HEK293T (cell line): ENCODE measurements around the gene CD151.

Source experiments
- CTCF ChIA-PET: fragments of 350-600 bp; formaldehyde crosslinking; extraction: SDS; loops from one replicate; lab custom pipeline; 2021; ENCODE audit warnings: antibody characterized with exemption, inconsistent platforms; lab: Yijun Ruan, JAX
- POLR2A ChIA-PET: fragments of 350-600 bp; formaldehyde crosslinking; extraction: SDS; loops from one replicate; lab custom pipeline; 2020; ENCODE audit warnings: antibody characterized with exemption, inconsistent platforms; lab: Yijun Ruan, JAX
- DNase-seq: peaks from one replicate; pipeline ENCODE4 v3.0.0; 2012; ENCODE audit warnings: mixed read lengths; ENCODE audit errors: extremely low spot score
- ARNT ChIP-seq: fragments of 450-650 bp; IDR thresholded peaks from 2 replicates; pipeline ENCODE4 v1.6.1; 2017; ENCODE audit warnings: mild to moderate bottlenecking
- BHLHE40 ChIP-seq: fragments of 450-650 bp; IDR thresholded peaks from 2 replicates; pipeline ENCODE4 v1.6.1; 2016; ENCODE audit warnings: mild to moderate bottlenecking, moderate library complexity, borderline replicate concordance
- CTBP1 ChIP-seq: fragments of 450-650 bp; IDR thresholded peaks from 2 replicates; pipeline ENCODE4 v1.6.1; 2016; ENCODE audit warnings: borderline replicate concordance
- ELF4 ChIP-seq: fragments of 450-650 bp; IDR thresholded peaks from 2 replicates; pipeline ENCODE4 v1.6.1; 2017; ENCODE audit warnings: antibody characterized with exemption
- FOXA1 ChIP-seq: fragments of 450-650 bp; IDR thresholded peaks from 2 replicates; pipeline ENCODE4 v1.6.1; 2016; ENCODE audit warnings: mild to moderate bottlenecking
- FOXK2 ChIP-seq: fragments of 450-650 bp; IDR thresholded peaks from 2 replicates; pipeline ENCODE4 v1.6.1; 2016; ENCODE audit warnings: mild to moderate bottlenecking
- FOXM1 ChIP-seq: fragments of 450-650 bp; IDR thresholded peaks from 2 replicates; pipeline ENCODE4 v1.6.1; 2017; ENCODE audit warnings: mild to moderate bottlenecking, borderline replicate concordance
- HDGF ChIP-seq: fragments of 450-650 bp; IDR thresholded peaks from 2 replicates; pipeline ENCODE4 v1.6.1; 2017; ENCODE audit warnings: antibody characterized with exemption, borderline replicate concordance
- L3MBTL2 ChIP-seq: fragments of 450-650 bp; conservative IDR thresholded peaks from 2 replicates; pipeline ENCODE4 v1.6.1; 2016; ENCODE audit warnings: mild to moderate bottlenecking
- LEF1 ChIP-seq: fragments of 450-650 bp; IDR thresholded peaks from 2 replicates; pipeline ENCODE4 v1.6.1; 2017; ENCODE audit warnings: mild to moderate bottlenecking, borderline replicate concordance
- NFRKB ChIP-seq: fragments of 450-650 bp; IDR thresholded peaks from 2 replicates; pipeline ENCODE4 v1.6.1; 2016; ENCODE audit warnings: mild to moderate bottlenecking, moderate library complexity
- SP1 ChIP-seq: fragments of 450-650 bp; IDR thresholded peaks from 2 replicates; pipeline ENCODE4 v1.6.1; 2017
- SUZ12 ChIP-seq: fragments of 450-650 bp; IDR thresholded peaks from 2 replicates; pipeline ENCODE4 v1.6.1; 2016; ENCODE audit warnings: mild to moderate bottlenecking
- TARDBP ChIP-seq: fragments of 450-650 bp; IDR thresholded peaks from 2 replicates; pipeline ENCODE4 v1.6.1; 2016
- ZNF384 ChIP-seq: fragments of 450-650 bp; IDR thresholded peaks from 2 replicates; pipeline ENCODE4 v1.6.1; 2016
- TF ChIP-seq, protein P1 (sequence below): fragments of 450-650 bp; IDR thresholded peaks from 2 replicates; pipeline ENCODE4 v1.6.1; 2016

The CD151 gene

DNA sequence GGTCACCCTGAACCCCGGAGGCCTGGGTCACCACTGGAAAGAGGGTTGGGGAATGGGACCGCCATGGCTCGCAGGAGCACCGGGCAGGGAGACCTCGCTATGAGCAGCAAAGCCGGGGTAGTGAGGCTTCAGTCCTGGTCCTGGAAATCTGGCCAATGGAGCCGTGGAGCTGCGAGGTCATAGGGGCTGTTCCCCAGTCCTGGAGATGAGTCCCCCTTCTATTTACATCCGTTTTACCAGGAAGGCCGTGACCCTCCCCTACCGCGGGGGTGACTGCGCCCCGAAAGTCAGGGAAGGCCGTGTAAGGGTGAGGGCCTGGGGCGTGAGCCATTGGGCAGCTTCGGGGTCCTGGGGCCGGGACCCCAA lies 28.2 kb upstream of the CD151 start:
- no peak for DNase-seq
- CTCF ChIA-PET = interaction anchor here (1.2 kb wide), 1 partner anchor 39 kb away, joined by 3 read pairs; no protein-coding TSS in a partner anchor

DNA sequence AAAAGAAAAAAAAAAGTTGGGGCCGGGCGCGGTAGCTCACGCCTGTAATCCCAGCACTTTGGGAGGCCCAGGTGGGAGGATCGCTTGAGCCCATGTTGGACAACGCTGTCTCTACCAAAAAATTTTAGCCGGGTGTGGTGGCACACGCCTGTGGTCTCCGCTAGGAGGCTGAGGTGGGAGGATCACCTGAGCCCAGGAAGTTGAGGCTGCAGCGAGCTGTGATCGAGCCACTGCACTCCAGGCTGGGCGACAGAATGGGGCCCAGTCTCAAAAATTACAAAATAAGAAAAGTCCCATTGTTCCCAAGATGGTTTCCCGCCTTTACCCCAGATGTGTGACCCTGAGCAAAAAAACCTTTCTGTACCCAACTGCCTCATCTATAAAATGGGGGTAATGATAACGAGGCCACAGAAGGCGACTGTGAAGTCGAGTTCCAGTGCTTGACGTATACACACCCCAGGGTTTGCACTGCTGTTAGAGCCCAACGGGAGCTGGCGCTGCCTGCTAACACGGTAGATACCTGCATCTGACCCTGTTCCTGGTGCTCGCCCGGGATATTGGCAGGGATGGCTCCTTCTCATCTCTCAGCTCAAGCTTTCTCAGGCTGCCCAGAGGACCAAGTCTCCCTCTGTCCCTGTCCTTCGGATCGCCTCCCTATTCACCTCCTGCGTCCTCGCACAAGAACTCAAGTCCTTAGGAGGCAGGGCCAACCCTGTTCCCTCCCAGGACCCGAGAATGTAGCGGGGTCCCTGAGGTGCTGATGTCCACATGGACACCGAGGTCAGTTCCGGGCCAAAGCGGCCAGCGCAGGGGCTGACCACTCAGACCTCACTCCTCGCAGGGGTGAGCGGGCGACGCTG lies 24.1 kb upstream of the CD151 start:
- POLR2A ChIA-PET = interaction anchor here (0.5 to 2.2 kb wide), 11 partner anchors 10 to 89 kb away, joined by 3 to 39 read pairs (median 4); partner anchors contain the start of genes CD151, PNPLA2, POLR2L and TSPAN4
- TF ChIP-seq LEF1 = no peak
- DNase-seq = no peak
- CTCF ChIA-PET = no interaction called here

More for the DNA sequence above, 28.2 kb upstream of the CD151 start:
- no peak for TF ChIP-seq NFRKB
- no peak for TF ChIP-seq TARDBP
- TF ChIP-seq LEF1 = no peak
- no peak for TF ChIP-seq SP1
- POLR2A ChIA-PET = interaction anchor here (1.5 to 2.7 kb wide), 3 partner anchors 8 to 28 kb away, joined by 4 to 14 read pairs (median 8); no protein-coding TSS in a partner anchor

DNA sequence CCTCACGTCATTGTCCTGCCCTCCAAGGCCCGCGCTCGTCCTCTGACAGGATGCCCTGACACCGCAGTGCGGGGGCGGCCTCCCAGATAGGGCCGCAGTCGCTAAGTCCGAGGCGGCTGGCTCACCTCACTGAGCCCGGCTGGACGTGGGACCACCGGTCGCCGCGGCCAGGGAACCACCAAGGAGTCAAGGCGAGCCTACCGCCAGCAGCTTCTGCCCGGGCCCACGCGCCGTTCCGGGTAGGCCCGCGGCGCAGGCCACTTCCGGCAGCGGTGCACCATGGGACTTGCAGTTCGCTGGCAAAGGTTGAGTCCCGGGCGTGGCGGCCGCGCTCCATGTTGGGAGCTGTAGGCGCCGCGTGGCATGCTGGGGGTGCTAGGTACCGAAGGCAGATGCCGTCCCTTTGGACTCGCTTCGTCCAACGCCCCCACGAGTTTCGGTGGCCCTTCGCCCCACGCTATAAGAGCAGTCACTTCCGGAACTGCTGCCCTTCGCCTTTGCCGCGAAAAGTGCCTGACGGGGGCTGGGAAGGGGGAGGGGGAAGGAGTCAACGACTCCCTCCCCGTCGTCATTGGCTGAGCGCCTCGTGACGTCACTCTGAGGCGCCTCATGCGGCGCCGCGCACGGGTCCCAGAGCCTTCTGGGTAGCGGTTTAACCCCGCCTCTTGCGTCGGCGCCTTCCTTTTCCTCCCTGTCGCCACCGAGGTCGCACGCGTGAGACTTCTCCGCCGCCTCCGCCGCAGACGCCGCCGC lies 23.3 kb upstream of the CD151 start, which contains the start of gene RPLP2:
Gene RPLP2, plus strand, starts transcription at position 681 of the 753 bp plus-strand sequence. CDS start 268 bp downstream, outside the sequence.
- DNase-seq = peak; percentile 94
- no peak for TF ChIP-seq CTBP1
- no peak for TF ChIP-seq FOXM1
- TF ChIP-seq BHLHE40 = no peak
- TF ChIP-seq ELF4 = peak; percentile 90
- no peak for TF ChIP-seq FOXK2
- TF ChIP-seq ZNF384 = no peak
- TF ChIP-seq NFRKB = no peak
- TF ChIP-seq LEF1 = no peak
- TF ChIP-seq, protein P1, sequence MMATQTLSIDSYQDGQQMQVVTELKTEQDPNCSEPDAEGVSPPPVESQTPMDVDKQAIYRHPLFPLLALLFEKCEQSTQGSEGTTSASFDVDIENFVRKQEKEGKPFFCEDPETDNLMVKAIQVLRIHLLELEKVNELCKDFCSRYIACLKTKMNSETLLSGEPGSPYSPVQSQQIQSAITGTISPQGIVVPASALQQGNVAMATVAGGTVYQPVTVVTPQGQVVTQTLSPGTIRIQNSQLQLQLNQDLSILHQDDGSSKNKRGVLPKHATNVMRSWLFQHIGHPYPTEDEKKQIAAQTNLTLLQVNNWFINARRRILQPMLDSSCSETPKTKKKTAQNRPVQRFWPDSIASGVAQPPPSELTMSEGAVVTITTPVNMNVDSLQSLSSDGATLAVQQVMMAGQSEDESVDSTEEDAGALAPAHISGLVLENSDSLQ = peak; percentile 35; the same call in 1 of the 2 replicates
- TF ChIP-seq SP1 = no peak
- peak; percentile 85; the same call in 1 of the 2 replicates for TF ChIP-seq HDGF
- no peak for TF ChIP-seq SUZ12
- peak; percentile 90 for TF ChIP-seq L3MBTL2
- ChIA-PET CTCF (no interaction called here), POLR2A (interaction anchor here (0.5 to 2.2 kb wide), 11 partner anchors 9 to 88 kb away, joined by 3 to 39 read pairs (median 4); partner anchors contain the start of genes CD151, PNPLA2, POLR2L and TSPAN4)

DNA sequence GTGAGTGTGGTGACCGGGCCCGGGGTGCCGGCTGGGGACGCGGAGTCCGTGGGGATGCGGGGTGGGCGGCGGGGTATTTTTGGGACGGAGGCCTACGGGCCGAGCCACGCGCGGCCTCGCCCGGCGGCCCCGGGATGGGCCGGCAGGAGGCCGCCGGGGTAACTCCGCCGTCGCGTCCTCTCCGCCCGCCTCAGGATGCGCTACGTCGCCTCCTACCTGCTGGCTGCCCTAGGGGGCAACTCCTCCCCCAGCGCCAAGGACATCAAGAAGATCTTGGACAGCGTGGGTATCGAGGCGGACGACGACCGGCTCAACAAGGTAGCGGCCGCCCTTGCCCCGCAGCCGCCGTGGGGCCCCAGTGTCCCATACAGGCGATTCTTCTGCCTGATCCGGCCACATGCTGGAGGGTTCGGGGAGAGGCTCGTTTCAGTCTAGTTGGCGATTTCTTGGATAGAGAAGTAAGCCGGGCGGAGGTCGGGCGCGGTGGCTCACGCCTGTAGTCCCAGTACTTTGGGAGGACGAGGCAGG lies 22.6 kb upstream of the CD151 start:
- ChIA-PET POLR2A (interaction anchor here (1.0 to 2.2 kb wide), 8 partner anchors 9 to 32 kb away, joined by 3 to 39 read pairs (median 8); partner anchors contain the start of genes CD151, PNPLA2, POLR2L and TSPAN4), CTCF (no interaction called here)
- no peak for DNase-seq
- no peak for TF ChIP-seq CTBP1
- TF ChIP-seq FOXA1 = no peak
- TF ChIP-seq FOXM1 = no peak
- no peak for TF ChIP-seq TARDBP
- TF ChIP-seq FOXK2 = no peak
- TF ChIP-seq HDGF = no peak
- no peak for TF ChIP-seq NFRKB
- no peak for TF ChIP-seq ZNF384
- no peak for TF ChIP-seq BHLHE40
- TF ChIP-seq L3MBTL2 = no peak
- no peak for TF ChIP-seq ARNT
- no peak for TF ChIP-seq SP1
- no peak for TF ChIP-seq ELF4
- TF ChIP-seq, protein P1 = no peak
- TF ChIP-seq SUZ12 = no peak
- TF ChIP-seq LEF1 = no peak

DNA sequence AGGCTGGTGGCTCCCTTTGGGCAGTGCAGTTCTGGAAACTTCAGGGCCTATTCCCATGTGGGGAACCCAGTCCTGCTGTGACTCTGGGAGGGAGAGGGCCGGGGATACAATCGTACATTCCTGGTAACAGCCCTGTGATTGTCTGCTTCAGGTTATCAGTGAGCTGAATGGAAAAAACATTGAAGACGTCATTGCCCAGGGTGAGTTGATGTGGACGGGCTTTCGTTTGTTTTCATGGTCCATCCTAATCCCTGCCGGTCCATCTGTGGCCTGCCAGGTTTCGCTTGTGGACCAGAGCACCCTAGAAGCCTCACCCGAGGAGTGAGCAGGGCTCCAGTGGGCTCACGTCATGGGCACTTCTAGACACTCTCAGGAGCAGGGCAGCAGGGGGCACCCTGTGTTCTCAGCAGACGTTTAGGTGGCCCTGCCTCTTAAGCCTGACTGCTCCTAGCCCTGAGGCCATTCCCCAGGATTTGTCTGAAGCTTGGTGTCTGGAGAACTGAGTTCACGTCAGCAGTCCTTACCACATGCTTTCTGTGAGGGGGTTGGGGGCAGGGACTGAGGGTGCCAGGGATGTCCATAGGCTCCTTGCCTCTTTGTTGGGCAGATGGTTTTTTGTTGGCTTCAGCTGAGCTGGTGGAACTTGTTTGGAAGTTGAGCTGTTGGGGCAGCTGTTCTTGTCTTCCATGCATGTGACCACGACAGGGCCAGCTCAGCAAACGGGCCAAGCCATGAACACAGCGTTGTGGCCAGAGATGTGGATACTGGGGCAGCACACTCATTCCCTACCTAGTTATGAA lies 21.1 kb upstream of the CD151 start:
- TF ChIP-seq, protein P1 = no peak
- no peak for TF ChIP-seq SUZ12
- TF ChIP-seq ELF4 = no peak
- no peak for TF ChIP-seq CTBP1
- CTCF ChIA-PET = no interaction called here
- no peak for DNase-seq
- POLR2A ChIA-PET = interaction anchor here (1.6 kb wide), 1 partner anchor 22 kb away, joined by 6 read pairs; no protein-coding TSS in a partner anchor
